HG03354 (cell line): ENCODE data around the gene MAP3K2.

Experiments used
- ATAC-seq: cut with Tn5 transposase; IDR thresholded peaks from one replicate; pipeline ENCODE4 v1.9.1; 2021; ENCODE audit warnings: mild to moderate bottlenecking; ENCODE audit not compliant: unreplicated experiment, poor library complexity, severe bottlenecking

MAP3K2 gene

GRCh38 chr2:127387655-127388422, at the start of gene MAP3K2:
MAP3K2 (minus strand) TSS chr2:127387975; CDS start chr2:127343129, 44,846 bp downstream.
- peak; percentile 72 for ATAC-seq

GRCh38 chr2:127437056-127437455, 49.3 kb upstream of the MAP3K2 start:
- ATAC-seq: no peak

- no peak for ATAC-seq
Measured at GRCh38 chr2:127434515-127434914, 46.7 kb upstream of the MAP3K2 start.

GRCh38 chr2:127431408-127432023, 43.7 kb upstream of the MAP3K2 start:
- no peak for ATAC-seq

GRCh38 chr2:127429844-127430425, 42.2 kb upstream of the MAP3K2 start:
- ATAC-seq: no peak

GRCh38 chr2:127429291-127429690, 41.5 kb upstream of the MAP3K2 start:
- no peak for ATAC-seq

GRCh38 chr2:127428815-127429109, 41.0 kb upstream of the MAP3K2 start:
- no peak for ATAC-seq

GRCh38 chr2:127428057-127428814, 40.5 kb upstream of the MAP3K2 start:
- no peak for ATAC-seq

GRCh38 chr2:127427376-127428056, 39.7 kb upstream of the MAP3K2 start:
- ATAC-seq: no peak

GRCh38 chr2:127426501-127427354, 39.0 kb upstream of the MAP3K2 start:
- no peak for ATAC-seq

- ATAC-seq: no peak
Measured at GRCh38 chr2:127425540-127426490, 38.0 kb upstream of the MAP3K2 start.

- no peak for ATAC-seq
Measured at GRCh38 chr2:127424598-127425520, 37.1 kb upstream of the MAP3K2 start.

- no peak for ATAC-seq
Measured at GRCh38 chr2:127423880-127424279, 36.1 kb upstream of the MAP3K2 start.

GRCh38 chr2:127423478-127423843, 35.7 kb upstream of the MAP3K2 start:
- peak; percentile 23 for ATAC-seq

GRCh38 chr2:127422559-127423477, 35.0 kb upstream of the MAP3K2 start:
- ATAC-seq: peak; percentile 59
